HepG2 (cell line): ENCODE measurements around the gene SOWAHA. TPM values are rescaled to one million over a fixed set of nuclear protein-coding genes. Genes with fewer than 3 reads are reported as not detected.
A peak's percentile ranks its signal among the peaks of the same experiment; 100 is the strongest.

Source experiments
- ARNT2 ChIP-seq: sonication (generic); formaldehyde crosslinking; IDR thresholded peaks from 2 replicates; pipeline ENCODE4 v1.8.0; 2022; ENCODE audit warnings: mild to moderate bottlenecking, low read depth, missing genetic modification reagents, moderate library complexity
- ARNTL ChIP-seq: sonication (generic); formaldehyde crosslinking; IDR thresholded peaks from 2 replicates; pipeline ENCODE4 v1.4.0; 2020; ENCODE audit warnings: mild to moderate bottlenecking, missing genetic modification reagents
- BRCA1 ChIP-seq: sonication (generic); formaldehyde crosslinking; IDR thresholded peaks from 2 replicates; pipeline ENCODE4 v1.4.0; 2020; ENCODE audit warnings: missing genetic modification reagents
- CCAR2 ChIP-seq: fragments of 200-400 bp; formaldehyde crosslinking; optimal IDR thresholded peaks from 2 replicates; pipeline ENCODE3; 2018; ENCODE audit warnings: low read depth, mild to moderate bottlenecking, low read length, moderate library complexity
- E2F5 ChIP-seq: sonication (generic); formaldehyde crosslinking; conservative IDR thresholded peaks from 2 replicates; pipeline ENCODE4 v1.4.0; 2020; ENCODE audit warnings: missing genetic modification reagents
- ETV5 ChIP-seq: IDR thresholded peaks from 2 replicates; pipeline ENCODE4 v1.6.1; 2018; ENCODE audit warnings: missing biosample characterization, missing genetic modification reagents, inconsistent platforms, borderline replicate concordance
- HMGXB4 ChIP-seq, 2 experiments: sonication (generic) in 1 of 2; formaldehyde crosslinking in 1 of 2; IDR thresholded peaks; 2 replicates each; pipeline versions ENCODE4 v1.4.0 to v1.6.1; 2018 to 2020; ENCODE audit warnings: missing genetic modification reagents in 2 of 2, borderline replicate concordance in 1 of 2, low read depth in 1 of 2, mild to moderate bottlenecking in 1 of 2, missing biosample characterization in 1 of 2
- HNRNPUL1 ChIP-seq: fragments of 200-400 bp; formaldehyde crosslinking; IDR thresholded peaks from 2 replicates; pipeline ENCODE4 v1.6.1; 2017; ENCODE audit warnings: low read depth, mild to moderate bottlenecking, low read length, moderate library complexity
- NFKBIZ ChIP-seq: IDR thresholded peaks from 2 replicates; pipeline ENCODE4 v1.6.1; 2018; ENCODE audit warnings: missing genetic modification reagents, missing compliant biosample characterization
- PHF8 ChIP-seq: sonication (generic); formaldehyde crosslinking; IDR thresholded peaks from 2 replicates; pipeline ENCODE4 v1.5.0; 2020; ENCODE audit warnings: missing genetic modification reagents
- POGZ ChIP-seq: sonication (generic); formaldehyde crosslinking; IDR thresholded peaks from 2 replicates; pipeline ENCODE4 v1.4.0; 2020; ENCODE audit warnings: mild to moderate bottlenecking, missing genetic modification reagents
- PTBP1 ChIP-seq: fragments of 200-400 bp; formaldehyde crosslinking; IDR thresholded peaks from 2 replicates; pipeline ENCODE4 v1.6.1; 2018; ENCODE audit warnings: low read length, low read depth; ENCODE audit not compliant: poor library complexity, severe bottlenecking
- RAD51 ChIP-seq: fragments of 450-650 bp; IDR thresholded peaks from 2 replicates; pipeline ENCODE4 v1.6.1; 2016; ENCODE audit warnings: borderline replicate concordance
- REL ChIP-seq: sonication (generic); formaldehyde crosslinking; conservative IDR thresholded peaks from 2 replicates; pipeline ENCODE4 v1.8.0; 2022; ENCODE audit warnings: mild to moderate bottlenecking, missing genetic modification reagents, moderate library complexity
- SAFB2 ChIP-seq: sonication (generic); formaldehyde crosslinking; IDR thresholded peaks from 2 replicates; pipeline ENCODE4 v1.5.1; 2020; ENCODE audit warnings: missing genetic modification reagents, low read depth, mild to moderate bottlenecking, borderline replicate concordance
- SKI ChIP-seq: fragments of 450-650 bp; IDR thresholded peaks from one replicate; pipeline ENCODE4 v1.6.1; 2018; ENCODE audit warnings: mild to moderate bottlenecking; ENCODE audit not compliant: partially characterized antibody
- TARDBP ChIP-seq: sonication (generic); formaldehyde crosslinking; IDR thresholded peaks from 2 replicates; pipeline ENCODE4 v1.8.0; 2022; ENCODE audit warnings: mild to moderate bottlenecking, missing genetic modification reagents
- U2AF1 ChIP-seq: fragments of 200-400 bp; formaldehyde crosslinking; optimal IDR thresholded peaks from 2 replicates; pipeline ENCODE3; 2017; ENCODE audit warnings: mild to moderate bottlenecking, low read depth, low read length
- ZFP82 ChIP-seq: sonication (generic); formaldehyde crosslinking; IDR thresholded peaks from 2 replicates; pipeline ENCODE4 v1.5.1; 2020; ENCODE audit warnings: mild to moderate bottlenecking, missing genetic modification reagents, borderline replicate concordance
- ZNF12 ChIP-seq: sonication (generic); formaldehyde crosslinking; IDR thresholded peaks from 2 replicates; pipeline ENCODE4 v1.5.0; 2020; ENCODE audit warnings: missing genetic modification reagents
- ZNF207 ChIP-seq: fragments of 450-650 bp; IDR thresholded peaks from 2 replicates; pipeline ENCODE4 v1.6.1; 2016; ENCODE audit warnings: antibody characterized with exemption, borderline replicate concordance
- ZNF331 ChIP-seq: sonication (generic); formaldehyde crosslinking; IDR thresholded peaks from 2 replicates; pipeline ENCODE4 v1.4.0; 2020; ENCODE audit warnings: missing genetic modification reagents
- ZNF382 ChIP-seq: sonication (generic); formaldehyde crosslinking; IDR thresholded peaks from 2 replicates; pipeline ENCODE4 v1.5.0; 2020; ENCODE audit warnings: missing genetic modification reagents, mild to moderate bottlenecking, borderline replicate concordance
- ZNF496 ChIP-seq: sonication (generic); formaldehyde crosslinking; IDR thresholded peaks from 2 replicates; pipeline ENCODE4 v1.8.1; 2023; ENCODE audit warnings: mild to moderate bottlenecking, moderate library complexity, missing genetic modification reagents; ENCODE audit not compliant: insufficient replicate concordance
- ZNF577 ChIP-seq: sonication (generic); formaldehyde crosslinking; IDR thresholded peaks from 2 replicates; pipeline ENCODE4 v1.4.0; 2020; ENCODE audit warnings: mild to moderate bottlenecking, low read depth, missing genetic modification reagents, borderline replicate concordance
- ZNF652 ChIP-seq: IDR thresholded peaks from 2 replicates; pipeline ENCODE4 v1.6.1; 2016; ENCODE audit warnings: low read depth, borderline replicate concordance
- ZNF704 ChIP-seq: sonication (generic); formaldehyde crosslinking; IDR thresholded peaks from 2 replicates; pipeline ENCODE4 v1.8.1; 2023; ENCODE audit warnings: mild to moderate bottlenecking, inconsistent platforms, moderate library complexity, missing genetic modification reagents, borderline replicate concordance
- ZNF766 ChIP-seq: sonication (generic); formaldehyde crosslinking; IDR thresholded peaks from 2 replicates; pipeline ENCODE4 v1.5.0; 2020; ENCODE audit warnings: missing genetic modification reagents, borderline replicate concordance
- polyA plus RNA-seq, 8 experiments: library from polyadenylated mRNA; depleted of rRNA in 3 of 8; stranded (reverse) in 7 of 8; unstranded in 1 of 8; fragments of >200 nt; fragmentation: Illumina TruSeq in 4 of 8; extraction: Trizol in 4 of 8; gene quantifications; 2 replicates each; pipeline versions ENCODE4 v1.2.1 to v1.2.3, GENCODE V29; 2011 to 2016; ENCODE audit warnings: low read depth in 4 of 8, missing spikeins in 1 of 8, mixed read lengths in 1 of 8; ENCODE audit not compliant: insufficient read depth in 1 of 8
- total RNA-seq, 5 experiments: library from RNA; depleted of rRNA; stranded (reverse); fragments of >200 nt; fragmentation: Illumina TruSeq; extraction: Trizol; gene quantifications; 2 replicates each; pipeline ENCODE4 v1.2.3, GENCODE V29; 2016; ENCODE audit warnings: low read depth in 1 of 5

The SOWAHA gene
- total and polyA plus RNA-seq, 2 of the 13 experiments (the other 11 are each of a cell fraction or from before 2014, with no cell fraction given) = 0.95 to 1.9 TPM

- peak; percentile 48; the same call in 1 of the 2 replicates for TF ChIP-seq ZNF652
- peak; percentile 90 for TF ChIP-seq ARNTL (CRISPR knock-in tag)
- TF ChIP-seq POGZ (CRISPR knock-in tag) = peak; percentile 70
- TF ChIP-seq ARNT2 (CRISPR knock-in tag) = peak; percentile 54; the same call in 1 of the 2 replicates
- TF ChIP-seq HMGXB4 (CRISPR knock-in tag; IDR thresholded peaks at IDR 0.05; ENCODE audit: borderline replicate concordance in 1 of 2, low read depth in 1 of 2) = peak; percentile 89 to 92
- no peak for TF ChIP-seq SKI
- TF ChIP-seq REL (CRISPR knock-in tag) = no peak
- no peak for TF ChIP-seq CCAR2
- no peak for TF ChIP-seq ZNF766 (CRISPR knock-in tag)
- TF ChIP-seq ZNF496 (CRISPR knock-in tag) = no peak
- TF ChIP-seq U2AF1 = no peak
- no peak for TF ChIP-seq ZFP82 (CRISPR knock-in tag)
- TF ChIP-seq RAD51 = no peak
- TF ChIP-seq PHF8 (CRISPR knock-in tag) = peak; percentile 7; the same call in 1 of the 2 replicates
- no peak; the same call in 1 of the 2 replicates for TF ChIP-seq SAFB2 (CRISPR knock-in tag)
- TF ChIP-seq ZNF207 = no peak
- no peak for TF ChIP-seq ZNF382 (CRISPR knock-in tag)
- no peak for TF ChIP-seq ZNF704 (CRISPR knock-in tag)
- peak; percentile 43; the same call in 1 of the 2 replicates for TF ChIP-seq ZNF12
- no peak for TF ChIP-seq PTBP1
- no peak for TF ChIP-seq HNRNPUL1
- peak; percentile 98 for TF ChIP-seq ETV5
- TF ChIP-seq ZNF577 (CRISPR knock-in tag) = no peak
- no peak for TF ChIP-seq BRCA1 (CRISPR knock-in tag)
- TF ChIP-seq E2F5 (CRISPR knock-in tag) = no peak
- TF ChIP-seq NFKBIZ (CRISPR knock-in tag) = peak; percentile 71; the same call in 1 of the 2 replicates
- TF ChIP-seq ZNF331 (CRISPR knock-in tag) = peak; percentile 87
- peak; percentile 94 for TF ChIP-seq TARDBP (CRISPR knock-in tag)
Observed at GRCh38 chr5:132807163-132807838, 5.8 kb upstream of the SOWAHA start (continued).
